GM23338 (cell line): Measurements from ENCODE around the gene DDX56. TPM values are rescaled to one million over a fixed set of nuclear protein-coding genes. Genes with fewer than 3 reads are reported as not detected.

Experiments used
- ATAC-seq: fragments of 200-7000 bp; cut with Tn5 transposase; 3 replicates; pipeline ENCODE4 v1.9.1; 2020
- DNase-seq: peaks from one replicate; pipeline ENCODE4 v3.0.0-alpha.2; 2015; ENCODE audit warnings: low spot score
- H2AFZ ChIP-seq: fragments of 200-600 bp; sonication (generic); 2 replicates; pipeline ENCODE4 v1.8.0; 2016; ENCODE audit warnings: antibody characterized with exemption, mild to moderate bottlenecking, moderate library complexity
- H3F3A ChIP-seq: fragments of 200-600 bp; sonication (generic); replicated peaks from 2 replicates; pipeline ENCODE4 v1.8.0; 2017; ENCODE audit warnings: antibody characterized with exemption, mixed run types, low read depth
- H3K27ac ChIP-seq: fragments of 200-600 bp; sonication (generic); 2 replicates; pipeline ENCODE4 v1.6.1; 2016; ENCODE audit warnings: low read depth
- H3K27me3 ChIP-seq: fragments of 200-600 bp; sonication (generic); 2 replicates; pipeline ENCODE4 v1.8.0; 2016; ENCODE audit warnings: mild to moderate bottlenecking, mixed run types, moderate library complexity; ENCODE audit not compliant: insufficient read depth
- H3K36me3 ChIP-seq: fragments of 200-600 bp; sonication (generic); 2 replicates; pipeline ENCODE4 v1.8.0; 2016; ENCODE audit warnings: mild to moderate bottlenecking; ENCODE audit not compliant: insufficient read depth
- H3K4me1 ChIP-seq: fragments of 200-600 bp; sonication (generic); 2 replicates; pipeline ENCODE4 v1.8.0; 2016; ENCODE audit warnings: mild to moderate bottlenecking, moderate library complexity; ENCODE audit not compliant: insufficient read depth
- H3K4me2 ChIP-seq: fragments of 200-600 bp; sonication (generic); 2 replicates; pipeline ENCODE4 v1.7.1; 2017; ENCODE audit warnings: mixed run types
- H3K4me3 ChIP-seq: fragments of 200-600 bp; sonication (generic); 2 replicates; pipeline ENCODE4 v1.6.1; 2016; ENCODE audit warnings: mixed run types
- H3K79me2 ChIP-seq: fragments of 200-600 bp; sonication (generic); replicated peaks from 2 replicates; pipeline ENCODE4 v1.8.0; 2017; ENCODE audit warnings: mild to moderate bottlenecking; ENCODE audit not compliant: insufficient read depth
- H3K9me2 ChIP-seq: fragments of 200-600 bp; sonication (generic); 2 replicates; pipeline ENCODE4 v1.8.0; 2017; ENCODE audit not compliant: insufficient read depth
- H4K20me1 ChIP-seq: fragments of 200-600 bp; sonication (generic); replicated peaks from 2 replicates; pipeline ENCODE4 v1.8.0; 2017; ENCODE audit warnings: mild to moderate bottlenecking; ENCODE audit not compliant: insufficient read depth
- H3K27ac Mint-ChIP-seq: 2 replicates; pipeline ENCODE4 v1.8.0; 2020; ENCODE audit warnings: inconsistent platforms, mild to moderate bottlenecking, moderate library complexity, mixed read lengths
- H3K27me3 Mint-ChIP-seq: 3 replicates; pipeline ENCODE4 v1.8.0; 2022; ENCODE audit warnings: low read depth, mild to moderate bottlenecking, moderate library complexity, mixed read lengths, inconsistent platforms; ENCODE audit not compliant: insufficient read depth, poor library complexity
- H3K36me3 Mint-ChIP-seq: 3 replicates; pipeline ENCODE4 v1.8.0; 2021; ENCODE audit warnings: low read depth, mild to moderate bottlenecking, inconsistent platforms, moderate library complexity, mixed read lengths
- H3K4me1 Mint-ChIP-seq: 3 replicates; pipeline ENCODE4 v1.8.0; 2020; ENCODE audit warnings: mild to moderate bottlenecking, inconsistent platforms, mixed read lengths
- H3K4me3 Mint-ChIP-seq: 3 replicates; pipeline ENCODE4 v1.8.0; 2021; ENCODE audit warnings: moderate library complexity, mild to moderate bottlenecking, inconsistent platforms, mixed read lengths
- H3K9me3 Mint-ChIP-seq: 3 replicates; pipeline ENCODE4 v1.8.0; 2020; ENCODE audit warnings: moderate library complexity, mild to moderate bottlenecking, inconsistent platforms, mixed read lengths
- CREB1 ChIP-seq: fragments of 250-450 bp; sonication (Bioruptor Pico); IDR thresholded peaks from 2 replicates; pipeline ENCODE4 v1.5.0; 2020; ENCODE audit warnings: low read depth, mild to moderate bottlenecking, moderate library complexity
- EZH2 ChIP-seq: fragments of 200-600 bp; sonication (generic); IDR thresholded peaks from one replicate; pipeline ENCODE4 v1.8.0; 2017; ENCODE audit warnings: antibody characterized with exemption, mild to moderate bottlenecking, low read depth; ENCODE audit not compliant: unreplicated experiment
- EZH2phosphoT487 ChIP-seq: fragments of 200-600 bp; sonication (generic); IDR thresholded peaks from one replicate; pipeline ENCODE4 v1.8.1; 2018; ENCODE audit warnings: antibody characterized with exemption; ENCODE audit not compliant: unreplicated experiment
- JUNB ChIP-seq: IDR thresholded peaks from one replicate; pipeline ENCODE4 v1.6.1; 2016; ENCODE audit warnings: antibody characterized with exemption; ENCODE audit not compliant: unreplicated experiment
- NANOG ChIP-seq: IDR thresholded peaks from 2 replicates; pipeline ENCODE4 v1.6.1; 2016; ENCODE audit warnings: antibody characterized with exemption, borderline replicate concordance
- POLR2AphosphoS5 ChIP-seq: IDR thresholded peaks from 2 replicates; pipeline ENCODE4 v1.6.1; 2016; ENCODE audit warnings: antibody characterized with exemption, low read depth
- STAT1 ChIP-seq: IDR thresholded peaks from one replicate; pipeline ENCODE4 v1.6.1; 2016; ENCODE audit warnings: antibody characterized with exemption; ENCODE audit not compliant: unreplicated experiment
- ZNF114 ChIP-seq: fragments of 250-450 bp; sonication (Bioruptor Pico); IDR thresholded peaks from 2 replicates; pipeline ENCODE4 v1.5.0; 2020; ENCODE audit warnings: mild to moderate bottlenecking, moderate library complexity
- ZNF331 ChIP-seq: fragments of 250-450 bp; sonication (Bioruptor Pico); IDR thresholded peaks from 2 replicates; pipeline ENCODE4 v1.5.0; 2020; ENCODE audit warnings: low read depth, mild to moderate bottlenecking, moderate library complexity
- polyA plus RNA-seq: library from polyadenylated mRNA; unstranded; fragments of >200 nt; fragmentation: Nextera tagmentation; extraction: Ambion mirVana; gene quantifications from 2 replicates; pipeline ENCODE4 v1.2.1, GENCODE V29; 2016
- total RNA-seq: library from RNA; depleted of rRNA; stranded (reverse); fragments of >200 nt; shearing (Covaris generic); gene quantifications from 2 replicates; pipeline ENCODE4 v1.2.3, GENCODE V29; 2014
- TF ChIP-seq, protein P1 (sequence below), 2 experiments: fragments of 200-600 bp in 1 of 2; sonication (generic) in 1 of 2; conservative IDR thresholded peaks; 2 replicates each; pipeline versions ENCODE4 v1.5.1 to v1.6.1; 2016 to 2017; ENCODE audit warnings: antibody characterized with exemption in 2 of 2, low read depth in 2 of 2, mild to moderate bottlenecking in 2 of 2, moderate library complexity in 1 of 2
- TF ChIP-seq, protein P2 (sequence below): IDR thresholded peaks from 2 replicates; pipeline ENCODE4 v1.6.1; 2016; ENCODE audit warnings: antibody characterized with exemption
- TF ChIP-seq, protein P3 (sequence below): IDR thresholded peaks from one replicate; pipeline ENCODE4 v1.6.1; 2018; ENCODE audit warnings: antibody characterized with exemption; ENCODE audit not compliant: unreplicated experiment

The DDX56 gene
- total and polyA plus RNA-seq, 2 experiments from 2014 or later, result 44.1 to 72.3 TPM

DNA sequence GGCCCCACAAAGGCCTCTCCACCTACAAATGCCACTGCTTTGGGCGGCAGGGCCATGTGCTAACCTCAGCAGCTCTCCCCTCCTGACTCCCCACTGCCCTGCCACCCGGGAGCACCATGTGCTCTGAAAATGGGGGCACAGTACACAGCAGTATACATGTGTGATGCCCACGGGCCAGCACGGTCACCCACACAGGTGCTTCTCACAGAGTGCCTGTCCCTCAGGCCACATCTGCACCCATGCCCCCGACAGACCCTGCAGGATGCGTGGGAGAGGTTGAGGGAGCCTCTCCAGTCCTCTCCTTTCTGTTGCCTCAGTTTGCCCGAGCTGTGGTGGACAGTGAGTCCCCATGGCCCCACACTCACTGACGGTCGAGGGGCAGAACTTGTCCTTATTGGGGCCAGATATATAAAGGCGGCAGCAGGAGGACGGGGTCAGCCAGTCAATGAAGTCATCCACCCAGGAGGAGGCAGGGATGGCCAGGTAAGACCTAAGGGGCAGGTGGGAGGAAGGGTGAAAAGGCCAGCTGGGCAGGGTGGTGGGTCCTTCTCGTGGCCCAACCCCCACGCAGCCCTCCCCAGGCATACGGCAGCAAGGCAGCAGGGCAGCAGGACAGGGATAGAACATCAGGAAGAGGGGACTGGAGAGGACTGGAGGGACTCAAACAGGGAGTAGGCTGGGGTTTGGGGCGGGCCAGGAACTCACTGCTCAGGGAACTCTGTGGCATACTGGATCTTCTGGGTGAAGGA, 52.2 kb downstream of the DDX56 start:
- H3K36me3 Mint-ChIP-seq, result 0 out of 3 replicates have a peak, but pooled peaks cover 4% of the 10 kb centered on the region
- ATAC-seq (no peak), DNase-seq (no peak)
- no peaks in the 10 kb centered on the region for H3K79me2 ChIP-seq
- TF ChIP-seq, protein P1, sequence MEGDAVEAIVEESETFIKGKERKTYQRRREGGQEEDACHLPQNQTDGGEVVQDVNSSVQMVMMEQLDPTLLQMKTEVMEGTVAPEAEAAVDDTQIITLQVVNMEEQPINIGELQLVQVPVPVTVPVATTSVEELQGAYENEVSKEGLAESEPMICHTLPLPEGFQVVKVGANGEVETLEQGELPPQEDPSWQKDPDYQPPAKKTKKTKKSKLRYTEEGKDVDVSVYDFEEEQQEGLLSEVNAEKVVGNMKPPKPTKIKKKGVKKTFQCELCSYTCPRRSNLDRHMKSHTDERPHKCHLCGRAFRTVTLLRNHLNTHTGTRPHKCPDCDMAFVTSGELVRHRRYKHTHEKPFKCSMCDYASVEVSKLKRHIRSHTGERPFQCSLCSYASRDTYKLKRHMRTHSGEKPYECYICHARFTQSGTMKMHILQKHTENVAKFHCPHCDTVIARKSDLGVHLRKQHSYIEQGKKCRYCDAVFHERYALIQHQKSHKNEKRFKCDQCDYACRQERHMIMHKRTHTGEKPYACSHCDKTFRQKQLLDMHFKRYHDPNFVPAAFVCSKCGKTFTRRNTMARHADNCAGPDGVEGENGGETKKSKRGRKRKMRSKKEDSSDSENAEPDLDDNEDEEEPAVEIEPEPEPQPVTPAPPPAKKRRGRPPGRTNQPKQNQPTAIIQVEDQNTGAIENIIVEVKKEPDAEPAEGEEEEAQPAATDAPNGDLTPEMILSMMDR (conservative IDR thresholded peaks at IDR 0.05; ENCODE audit: low read depth in 2 of 2), result no peak
- TF ChIP-seq EZH2phosphoT487 (no peak), ZNF331 (CRISPR knock-in tag) (no peak)
- TF ChIP-seq, protein P2, sequence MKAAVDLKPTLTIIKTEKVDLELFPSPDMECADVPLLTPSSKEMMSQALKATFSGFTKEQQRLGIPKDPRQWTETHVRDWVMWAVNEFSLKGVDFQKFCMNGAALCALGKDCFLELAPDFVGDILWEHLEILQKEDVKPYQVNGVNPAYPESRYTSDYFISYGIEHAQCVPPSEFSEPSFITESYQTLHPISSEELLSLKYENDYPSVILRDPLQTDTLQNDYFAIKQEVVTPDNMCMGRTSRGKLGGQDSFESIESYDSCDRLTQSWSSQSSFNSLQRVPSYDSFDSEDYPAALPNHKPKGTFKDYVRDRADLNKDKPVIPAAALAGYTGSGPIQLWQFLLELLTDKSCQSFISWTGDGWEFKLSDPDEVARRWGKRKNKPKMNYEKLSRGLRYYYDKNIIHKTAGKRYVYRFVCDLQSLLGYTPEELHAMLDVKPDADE, result no peak
- TF ChIP-seq, protein P3, sequence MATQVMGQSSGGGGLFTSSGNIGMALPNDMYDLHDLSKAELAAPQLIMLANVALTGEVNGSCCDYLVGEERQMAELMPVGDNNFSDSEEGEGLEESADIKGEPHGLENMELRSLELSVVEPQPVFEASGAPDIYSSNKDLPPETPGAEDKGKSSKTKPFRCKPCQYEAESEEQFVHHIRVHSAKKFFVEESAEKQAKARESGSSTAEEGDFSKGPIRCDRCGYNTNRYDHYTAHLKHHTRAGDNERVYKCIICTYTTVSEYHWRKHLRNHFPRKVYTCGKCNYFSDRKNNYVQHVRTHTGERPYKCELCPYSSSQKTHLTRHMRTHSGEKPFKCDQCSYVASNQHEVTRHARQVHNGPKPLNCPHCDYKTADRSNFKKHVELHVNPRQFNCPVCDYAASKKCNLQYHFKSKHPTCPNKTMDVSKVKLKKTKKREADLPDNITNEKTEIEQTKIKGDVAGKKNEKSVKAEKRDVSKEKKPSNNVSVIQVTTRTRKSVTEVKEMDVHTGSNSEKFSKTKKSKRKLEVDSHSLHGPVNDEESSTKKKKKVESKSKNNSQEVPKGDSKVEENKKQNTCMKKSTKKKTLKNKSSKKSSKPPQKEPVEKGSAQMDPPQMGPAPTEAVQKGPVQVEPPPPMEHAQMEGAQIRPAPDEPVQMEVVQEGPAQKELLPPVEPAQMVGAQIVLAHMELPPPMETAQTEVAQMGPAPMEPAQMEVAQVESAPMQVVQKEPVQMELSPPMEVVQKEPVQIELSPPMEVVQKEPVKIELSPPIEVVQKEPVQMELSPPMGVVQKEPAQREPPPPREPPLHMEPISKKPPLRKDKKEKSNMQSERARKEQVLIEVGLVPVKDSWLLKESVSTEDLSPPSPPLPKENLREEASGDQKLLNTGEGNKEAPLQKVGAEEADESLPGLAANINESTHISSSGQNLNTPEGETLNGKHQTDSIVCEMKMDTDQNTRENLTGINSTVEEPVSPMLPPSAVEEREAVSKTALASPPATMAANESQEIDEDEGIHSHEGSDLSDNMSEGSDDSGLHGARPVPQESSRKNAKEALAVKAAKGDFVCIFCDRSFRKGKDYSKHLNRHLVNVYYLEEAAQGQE, result no peak
- H4K20me1 ChIP-seq, result no peaks in the 10 kb centered on the region
- H3F3A ChIP-seq, result no peaks in the 10 kb centered on the region
- no peak overlapping the region for H3K4me3 ChIP-seq
- H2AFZ ChIP-seq, result no peak overlapping the region
- H3K36me3 ChIP-seq, result no peaks in the 10 kb centered on the region
- H3K4me1 Mint-ChIP-seq, result no peaks in the 10 kb centered on the region
- peaks cover 17% of the 10 kb centered on the region for H3K9me3 Mint-ChIP-seq
- no peak overlapping the region for H3K4me3 Mint-ChIP-seq
- H3K9me2 ChIP-seq, result no peaks in the 10 kb centered on the region
- no peaks in the 10 kb centered on the region for H3K4me1 ChIP-seq
- H3K4me2 ChIP-seq, result no peak overlapping the region
- H3K27me3 Mint-ChIP-seq, result no peaks in the 10 kb centered on the region
- H3K27me3 ChIP-seq, result no peaks in the 10 kb centered on the region
- H3K27ac Mint-ChIP-seq, result no peak overlapping the region
- no peak overlapping the region for H3K27ac ChIP-seq

DNA sequence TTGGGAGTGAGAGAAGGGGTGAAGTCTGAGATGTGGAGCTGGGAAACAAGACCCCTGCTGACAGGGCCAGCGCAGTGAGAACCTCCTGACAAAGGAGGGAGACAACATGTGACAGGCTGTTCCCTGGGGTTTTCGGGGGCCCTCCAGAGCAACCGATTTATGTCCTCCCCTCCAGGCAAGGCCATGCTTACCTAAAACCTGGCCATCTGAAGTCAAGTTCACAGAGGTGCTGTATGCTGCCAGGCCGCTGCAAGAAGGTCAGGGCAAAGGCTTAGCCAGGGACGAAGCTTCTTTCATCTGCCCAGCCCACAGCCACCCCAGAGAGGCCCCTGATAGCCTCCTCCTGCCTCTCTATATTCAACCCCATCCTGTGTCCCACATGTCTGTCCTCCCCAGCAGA, 53.1 kb downstream of the DDX56 start:
- H3K4me3 ChIP-seq, result no peak overlapping the region
- no peaks in the 10 kb centered on the region for H3K27me3 ChIP-seq
- H3K36me3 Mint-ChIP-seq, result no peaks in the 10 kb centered on the region
- H3K27ac Mint-ChIP-seq, result no peak overlapping the region
- no peaks in the 10 kb centered on the region for H3K9me2 ChIP-seq
- no peak overlapping the region for H3K4me3 Mint-ChIP-seq
- H3K9me3 Mint-ChIP-seq, result peaks cover 11% of the 10 kb centered on the region
- DNase-seq, result no peak
- H3K4me2 ChIP-seq, result no peak overlapping the region
- no peak overlapping the region for H3K27ac ChIP-seq
- ATAC-seq, result no peak
- H4K20me1 ChIP-seq, result no peaks in the 10 kb centered on the region
- no peaks in the 10 kb centered on the region for H3K27me3 Mint-ChIP-seq
- H3K36me3 ChIP-seq, result no peaks in the 10 kb centered on the region
- no peak overlapping the region for H2AFZ ChIP-seq
- no peaks in the 10 kb centered on the region for H3K4me1 Mint-ChIP-seq
- no peak for TF ChIP-seq EZH2phosphoT487
- no peak for TF ChIP-seq NANOG
- no peak for TF ChIP-seq ZNF114 (CRISPR knock-in tag)
- TF ChIP-seq JUNB, result no peak
- no peak for TF ChIP-seq ZNF331 (CRISPR knock-in tag)
- TF ChIP-seq POLR2AphosphoS5, result no peak
- TF ChIP-seq EZH2, result no peak
- TF ChIP-seq STAT1, result no peak
- no peak for TF ChIP-seq CREB1 (CRISPR knock-in tag)
- H3K79me2 ChIP-seq, result no peaks in the 10 kb centered on the region
- no peaks in the 10 kb centered on the region for H3K4me1 ChIP-seq
- H3F3A ChIP-seq, result no peaks in the 10 kb centered on the region
